HG02840 (cell line): ENCODE data around the gene S100A7A.
"Not testable (repeated sequence)": the region's sequence is repeated elsewhere in the genome, so short reads cannot be mapped to it uniquely, and the experiment has no call there.

Experiments
- ATAC-seq: cut with Tn5 transposase; IDR thresholded peaks from one replicate; pipeline ENCODE4 v1.9.1; 2021; ENCODE audit warnings: mild to moderate bottlenecking, moderate library complexity, moderate number of reproducible peaks; ENCODE audit not compliant: unreplicated experiment, low FRiP score

The S100A7A gene

DNA sequence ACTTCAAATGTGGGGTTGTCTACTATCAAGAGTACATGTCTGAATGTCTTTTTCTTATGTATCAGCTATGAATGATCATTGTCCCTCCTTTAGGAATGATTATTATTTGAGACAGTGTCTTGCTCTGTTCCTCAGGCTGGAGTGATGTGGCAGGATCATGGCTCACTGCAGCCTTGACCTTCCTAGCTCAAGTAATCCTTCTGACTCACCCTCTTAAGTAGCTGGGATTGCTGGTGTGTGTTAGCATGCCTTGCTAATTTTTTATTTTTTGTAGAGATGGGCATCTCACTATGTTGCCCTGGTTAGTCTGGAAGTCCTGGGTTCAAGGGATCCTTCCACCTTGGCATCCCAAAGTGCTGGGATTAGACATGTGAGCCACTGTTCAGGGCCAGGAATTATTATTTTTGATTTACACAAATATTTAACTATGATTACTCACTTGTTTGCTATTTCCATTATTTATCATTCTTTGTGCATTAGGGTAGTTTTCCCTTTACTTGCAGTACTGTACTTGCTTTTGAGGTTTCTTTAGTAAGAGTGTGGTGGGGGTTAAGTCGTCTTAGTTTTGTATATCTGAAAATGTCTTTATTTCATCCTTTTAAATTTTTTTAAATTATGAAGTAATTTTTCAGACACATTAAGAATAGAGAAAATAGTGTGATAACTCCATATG, 31.3 kb downstream of the S100A7A start:
- ATAC-seq, result no peak

DNA sequence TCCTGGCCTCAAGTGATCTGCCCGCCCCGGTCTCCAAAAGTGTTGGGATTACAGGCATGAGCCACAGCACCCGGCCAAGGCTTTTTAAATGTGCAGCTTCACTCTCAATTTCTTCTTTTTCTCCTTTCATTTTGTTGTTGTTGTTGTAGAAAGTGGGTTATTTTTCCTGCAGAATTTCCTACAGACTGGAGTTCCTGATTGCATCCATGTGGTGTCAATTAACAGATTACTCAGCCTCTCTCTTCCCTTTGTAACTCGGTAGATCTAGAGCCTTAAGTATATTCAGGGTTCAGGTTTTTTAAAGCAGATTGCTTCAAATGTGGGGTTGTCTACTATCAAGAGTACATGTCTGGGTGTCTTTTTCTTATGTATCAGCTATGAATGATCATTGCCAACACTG, 32.5 kb downstream of the S100A7A start:
- not testable (repeated sequence) for ATAC-seq

DNA sequence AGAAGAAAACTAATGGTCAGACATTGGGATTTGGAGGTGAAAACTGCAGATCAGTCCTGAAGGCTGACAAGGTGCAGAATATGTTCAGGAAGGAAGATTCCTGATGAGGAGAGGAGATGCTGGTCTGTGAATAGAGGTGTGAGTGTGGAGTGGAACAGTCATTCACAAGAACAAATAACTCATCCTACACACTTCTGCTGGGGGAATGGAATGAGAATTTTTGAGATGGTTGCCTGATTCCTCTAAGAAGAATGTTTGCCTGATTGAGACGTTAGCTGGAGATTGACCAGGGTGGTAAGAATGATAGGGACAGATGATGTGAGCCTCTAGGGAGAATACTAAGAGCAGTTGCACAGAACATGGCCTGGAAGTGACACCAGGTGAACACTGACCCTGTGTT, 40.1 kb downstream of the S100A7A start:
- no peak for ATAC-seq

DNA sequence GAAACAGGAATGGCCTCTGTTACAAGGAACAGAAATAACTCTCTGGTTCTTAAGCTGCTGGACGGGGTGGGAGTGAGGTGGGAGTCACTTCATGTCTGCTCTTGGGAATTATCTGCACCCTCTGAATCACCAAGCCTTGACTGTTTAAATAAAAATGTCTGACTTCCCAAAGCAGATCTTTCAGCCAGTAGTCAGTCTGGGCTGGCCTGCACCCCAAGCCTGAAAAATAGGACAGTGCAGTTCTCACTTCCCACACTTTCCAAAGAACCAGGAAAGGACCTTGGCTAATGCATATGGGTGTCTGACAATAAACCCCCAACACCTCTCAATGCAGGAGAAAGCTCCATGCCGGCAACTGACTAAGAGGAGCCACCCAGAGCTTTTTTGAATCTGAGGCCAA, 43.3 kb downstream of the S100A7A start:
- no peak for ATAC-seq

DNA sequence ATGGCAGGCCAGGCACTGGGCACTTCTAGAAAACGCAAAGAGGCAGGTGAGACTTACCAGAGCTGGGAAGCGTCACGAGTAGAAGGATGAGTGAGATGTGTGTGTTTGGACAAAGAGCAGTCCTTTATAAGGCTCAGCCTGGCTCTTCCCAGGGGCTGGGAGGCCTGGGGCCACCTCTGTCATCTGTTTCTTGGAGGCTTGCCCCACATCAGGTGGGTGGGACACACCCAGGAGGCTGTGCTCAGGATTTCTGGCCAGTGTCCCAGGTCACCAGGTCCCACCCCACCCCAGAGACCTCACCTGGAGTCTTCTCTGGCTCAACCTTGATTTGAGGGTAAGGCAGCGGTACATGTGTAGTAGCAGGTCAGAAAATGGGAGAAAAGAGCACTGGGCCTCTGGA, 44.2 kb downstream of the S100A7A start, which contains the start of gene S100A7:
Gene S100A7, minus strand, starts transcription at position 101 of the 400 bp plus-strand sequence. CDS start 1,638 bp downstream, outside the sequence.
- no peak for ATAC-seq

DNA sequence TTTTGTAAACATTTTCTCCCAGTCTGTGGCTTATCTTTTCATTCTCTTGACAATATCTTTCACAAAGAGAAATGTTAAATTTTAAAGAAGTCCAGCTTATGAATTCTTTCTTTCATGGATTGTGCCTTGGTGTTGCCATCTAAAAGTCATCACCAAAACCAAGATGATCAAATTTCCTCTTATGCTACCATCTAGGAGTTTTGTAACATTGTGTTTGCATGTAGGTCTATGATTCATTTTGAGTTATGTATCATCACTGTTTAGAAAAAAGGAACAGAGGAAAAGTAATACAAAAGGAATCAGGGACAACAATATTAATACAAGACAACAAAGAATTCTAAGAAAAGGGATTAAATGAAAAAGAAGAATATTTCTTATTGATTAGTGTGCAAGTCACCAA, 46.4 kb downstream of the S100A7A start:
- not testable (repeated sequence) for ATAC-seq

DNA sequence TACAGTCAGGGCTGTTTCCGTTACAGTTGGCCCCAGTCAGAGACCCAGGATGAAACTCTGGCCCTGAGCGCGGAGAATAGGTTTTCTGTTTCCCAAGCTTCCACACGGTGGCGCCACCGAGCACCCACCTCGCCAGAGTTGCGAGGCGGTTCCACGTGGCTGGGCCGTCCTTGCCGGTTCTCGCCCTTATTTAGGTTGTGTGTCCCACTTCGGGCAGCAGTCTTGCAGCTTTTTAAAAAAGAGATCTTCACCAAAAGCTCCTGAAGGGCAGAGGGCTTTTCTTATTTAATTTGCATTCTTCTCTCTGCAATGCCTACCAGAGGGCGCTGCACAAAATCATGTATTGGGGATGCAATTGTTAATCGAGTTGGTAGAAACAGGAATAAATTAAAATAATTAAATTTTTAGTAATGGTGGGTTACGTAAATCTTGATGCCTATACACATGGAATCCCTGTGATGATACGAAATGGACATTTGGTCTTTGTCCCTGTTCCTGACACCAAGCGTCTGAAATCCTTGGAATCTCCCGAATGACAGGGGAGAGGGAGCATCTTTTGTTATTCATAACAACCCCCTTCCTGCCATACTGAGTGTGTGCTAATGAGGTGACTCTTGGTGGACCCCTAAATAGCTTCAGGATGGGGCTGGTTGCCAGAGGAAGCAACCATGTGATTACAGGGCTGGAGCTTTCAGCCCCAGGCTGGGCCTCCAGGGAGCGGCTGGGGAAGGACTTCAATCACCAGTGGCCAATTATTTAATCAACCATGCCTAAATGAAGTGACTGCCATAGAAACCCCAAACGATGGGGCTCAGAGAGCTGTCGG, 49.7 kb downstream of the S100A7A start:
- no peak for ATAC-seq

DNA sequence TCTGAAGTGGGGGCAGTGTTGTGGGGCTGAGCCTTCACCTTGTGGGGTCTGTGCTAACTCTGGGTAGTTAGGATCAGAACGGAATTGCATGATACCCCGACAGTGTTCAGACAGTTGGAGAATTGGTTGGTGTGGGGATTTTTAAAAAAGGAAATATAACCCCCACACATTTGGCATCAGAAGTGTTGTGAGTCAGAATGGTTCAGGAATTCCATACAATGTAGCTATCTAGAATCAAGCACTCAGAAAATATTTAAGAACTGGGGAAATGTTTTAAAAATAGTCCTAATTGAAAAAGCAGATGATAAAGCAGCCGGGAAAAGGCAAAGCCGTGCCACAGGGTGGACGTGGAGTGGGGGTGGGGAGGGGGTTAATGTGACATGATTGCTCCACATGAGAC, 50.6 kb downstream of the S100A7A start:
- no peak for ATAC-seq

DNA sequence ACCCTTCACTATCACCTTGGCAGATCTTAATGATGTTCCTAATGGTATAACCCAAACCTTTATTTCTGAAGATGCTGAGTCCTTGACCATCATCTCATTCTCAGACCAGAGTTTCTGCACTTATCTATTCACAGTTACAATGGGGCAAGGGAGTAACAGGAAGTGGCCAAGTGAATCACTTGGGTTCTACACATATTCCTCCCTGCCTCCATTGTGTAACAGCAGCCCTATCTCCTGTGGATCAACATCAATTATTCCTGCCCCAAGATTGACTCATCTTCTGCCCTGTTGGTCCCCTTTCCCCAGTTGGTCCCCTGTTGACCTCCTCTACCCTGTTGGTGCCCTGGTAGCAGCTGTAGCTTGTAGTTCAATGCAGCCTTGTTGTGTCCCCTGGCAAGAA, 54.4 kb downstream of the S100A7A start:
- no peak for ATAC-seq
